Neural cell (in vitro differentiated cells): ENCODE data around the gene DNAH5. TPM values are rescaled to one million over a fixed set of nuclear protein-coding genes. Genes with fewer than 3 reads are reported as not detected.
"Not testable (repeated sequence)": the region's sequence is repeated elsewhere in the genome, so short reads cannot be mapped to it uniquely, and the experiment has no call there.

Source experiments
- H2AFZ ChIP-seq: fragments of 200-600, 300-800 bp; sonication (generic), shearing (Covaris generic); 2 replicates; pipeline ENCODE4 v1.6.0; 2014; ENCODE audit warnings: low read depth, mild to moderate bottlenecking, antibody characterized with exemption, low read length, moderate library complexity
- H3F3A ChIP-seq: fragments of 200-600 bp; shearing (Covaris generic); 2 replicates; pipeline ENCODE4 v1.6.1; 2016; ENCODE audit warnings: mild to moderate bottlenecking, moderate library complexity, mixed read lengths, antibody characterized with exemption, low read length; ENCODE audit not compliant: insufficient read depth, poor library complexity, severe bottlenecking
- H3K27ac ChIP-seq: fragments of 200-600, 300-800 bp; sonication (generic), shearing (Covaris generic); 2 replicates; pipeline ENCODE4 v1.5.1; 2014; ENCODE audit warnings: mild to moderate bottlenecking, low read length, moderate library complexity
- H3K27me3 ChIP-seq: fragments of 300-800, 200-600 bp; sonication (generic), shearing (Covaris generic); 2 replicates; pipeline ENCODE4 v1.6.0; 2014; ENCODE audit warnings: mild to moderate bottlenecking, low read depth, low read length, moderate library complexity; ENCODE audit not compliant: insufficient read depth
- H3K36me3 ChIP-seq: fragments of 300-800, 200-600 bp; sonication (generic), shearing (Covaris generic); 2 replicates; pipeline ENCODE4 v1.5.1; 2014; ENCODE audit warnings: mild to moderate bottlenecking, antibody characterized with exemption, low read length, moderate library complexity; ENCODE audit not compliant: insufficient read depth
- H3K4me2 ChIP-seq: fragments of 300-800, 200-600 bp; sonication (generic), shearing (Covaris generic); 2 replicates; pipeline ENCODE4 v1.6.0; 2014; ENCODE audit warnings: mild to moderate bottlenecking, low read length
- H3K4me3 ChIP-seq: fragments of 300-800, 200-600 bp; sonication (generic), shearing (Covaris generic); 2 replicates; pipeline ENCODE4 v1.5.1; 2014; ENCODE audit warnings: mild to moderate bottlenecking, low read length, moderate library complexity
- H3K79me2 ChIP-seq: fragments of 200-600 bp; shearing (Covaris generic); replicated peaks from 2 replicates; pipeline ENCODE4 v1.6.0; 2014; ENCODE audit warnings: mild to moderate bottlenecking, low read length, moderate library complexity; ENCODE audit not compliant: insufficient read depth
- H3K9ac ChIP-seq: fragments of 300-800, 200-600 bp; sonication (generic), shearing (Covaris generic); 2 replicates; pipeline ENCODE4 v1.6.1; 2016; ENCODE audit warnings: mild to moderate bottlenecking, low read length, mixed read lengths
- H3K9me2 ChIP-seq: fragments of 200-600 bp; shearing (Covaris generic); 2 replicates; pipeline ENCODE4 v1.6.1; 2016; ENCODE audit warnings: mild to moderate bottlenecking, low read length, mixed read lengths; ENCODE audit not compliant: insufficient read depth
- H3K9me3 ChIP-seq: fragments of 200-600, 300-800 bp; sonication (generic), shearing (Covaris generic); 2 replicates; pipeline ENCODE4 v1.6.1; 2016; ENCODE audit warnings: mild to moderate bottlenecking, mixed run types, low read length, moderate library complexity, mixed read lengths
- H4K20me1 ChIP-seq: fragments of 200-600 bp; shearing (Covaris generic); 2 replicates; pipeline ENCODE4 v1.6.1; 2016; ENCODE audit warnings: mild to moderate bottlenecking, mixed run types; ENCODE audit not compliant: insufficient read depth
- CTCF ChIP-seq: fragments of 450-650 bp; IDR thresholded peaks from 2 replicates; pipeline ENCODE4 v1.5.1; 2014; ENCODE audit warnings: antibody characterized with exemption, mild to moderate bottlenecking, moderate library complexity; ENCODE audit not compliant: poor library complexity, severe bottlenecking
- EP300 ChIP-seq: fragments of 450-650 bp; conservative IDR thresholded peaks from 2 replicates; pipeline ENCODE4 v1.6.1; 2014; ENCODE audit warnings: antibody characterized with exemption, mild to moderate bottlenecking, moderate library complexity; ENCODE audit not compliant: poor library complexity, severe bottlenecking
- EZH2 ChIP-seq: fragments of 200-600, 300-800 bp; shearing (Covaris generic), sonication (generic); IDR thresholded peaks from 2 replicates; pipeline ENCODE4 v1.6.1; 2014; ENCODE audit warnings: antibody characterized with exemption, low read length, borderline replicate concordance, mild to moderate bottlenecking; ENCODE audit not compliant: insufficient read depth, poor library complexity, severe bottlenecking
- MXI1 ChIP-seq: fragments of 450-650 bp; conservative IDR thresholded peaks from 2 replicates; pipeline ENCODE4 v1.6.1; 2014; ENCODE audit warnings: antibody characterized with exemption, mild to moderate bottlenecking; ENCODE audit not compliant: poor library complexity, severe bottlenecking
- POLR2AphosphoS5 ChIP-seq: IDR thresholded peaks from 2 replicates; pipeline ENCODE4 v1.6.1; 2012
- RAD21 ChIP-seq: fragments of 450-650 bp; conservative IDR thresholded peaks from 2 replicates; pipeline ENCODE4 v1.6.1; 2014; ENCODE audit warnings: antibody characterized with exemption, mild to moderate bottlenecking, moderate library complexity
- REST ChIP-seq: IDR thresholded peaks from 2 replicates; pipeline ENCODE4 v1.6.1; 2012; ENCODE audit warnings: borderline replicate concordance
- SMC3 ChIP-seq: fragments of 450-650 bp; conservative IDR thresholded peaks from 2 replicates; pipeline ENCODE4 v1.6.1; 2014; ENCODE audit warnings: antibody characterized with exemption, mild to moderate bottlenecking, moderate library complexity; ENCODE audit not compliant: poor library complexity
- TAF1 ChIP-seq: IDR thresholded peaks from 2 replicates; pipeline ENCODE4 v1.6.1; 2012; ENCODE audit warnings: low read depth
- polyA plus RNA-seq: library from polyadenylated mRNA; depleted of rRNA; stranded (reverse); fragments of >200 nt; gene quantifications from 2 replicates; pipeline ENCODE4 v1.2.3, GENCODE V29; 2014

DNAH5 gene
- polyA plus RNA-seq, 1 donor from 2014 or later: 12.8 TPM

GRCh38 chr5:13987843-13988464 is 43.5 kb upstream of the DNAH5 start:
- Histone ChIP-seq H3K4me2 (no peak overlapping the region), H3K4me3 (no peak overlapping the region), H3K9ac (no peak overlapping the region), H4K20me1 (no peaks in the 10 kb centered on the region), H3K27ac (no peak overlapping the region), H3F3A (no peaks in the 10 kb centered on the region), H3K9me3 (peaks cover 2% of the 10 kb centered on the region), H3K79me2 (no peaks in the 10 kb centered on the region), H2AFZ (no peak overlapping the region), H3K9me2 (no peaks in the 10 kb centered on the region), H3K36me3 (no peaks in the 10 kb centered on the region), H3K27me3 (no peaks in the 10 kb centered on the region)
- TF ChIP-seq CTCF (peak; percentile 93), RAD21 (peak; percentile 96), EP300 (no peak), POLR2AphosphoS5 (no peak), MXI1 (no peak), TAF1 (no peak), EZH2 (no peak), SMC3 (peak; percentile 95), REST (no peak)

DNA sequence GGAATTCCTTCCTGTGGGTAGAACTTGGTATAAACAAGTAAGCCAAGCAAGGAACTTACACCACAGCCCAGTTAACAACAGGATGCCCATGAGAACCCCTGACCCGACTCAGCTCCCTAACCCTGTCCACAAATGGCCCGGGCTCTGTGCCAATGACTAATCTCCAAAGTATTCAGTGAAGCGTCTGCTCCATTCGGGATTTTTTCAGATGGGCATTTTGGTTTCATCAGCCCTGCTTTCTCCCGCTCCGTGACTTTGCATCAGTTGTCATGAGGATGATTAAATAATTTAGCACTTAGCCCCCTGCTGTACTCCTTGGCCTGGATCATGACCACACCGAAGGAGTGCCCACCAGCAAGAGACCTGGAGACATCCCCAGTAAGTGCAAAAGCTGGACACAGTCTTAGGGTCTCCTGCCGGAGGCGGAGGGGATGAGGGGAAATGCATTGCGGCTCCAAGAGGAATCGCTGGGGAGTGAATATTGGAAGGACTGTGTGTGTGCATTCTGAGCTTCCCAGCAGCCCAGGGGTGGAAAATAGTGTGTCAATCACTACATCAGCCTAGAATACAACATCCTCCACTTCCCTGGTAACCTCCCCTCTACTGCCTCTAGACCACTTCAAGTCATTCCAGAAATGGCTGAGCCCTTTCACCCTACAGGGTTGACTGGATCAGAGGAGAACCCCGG is 41.4 kb upstream of the DNAH5 start:
- Histone ChIP-seq H4K20me1 (no peaks in the 10 kb centered on the region), H3K9me3 (peaks cover 3% of the 10 kb centered on the region), H3K4me3 (no peak overlapping the region), H3F3A (no peaks in the 10 kb centered on the region), H3K9me2 (no peaks in the 10 kb centered on the region), H3K79me2 (no peaks in the 10 kb centered on the region), H3K4me2 (no peak overlapping the region), H3K27ac (no peak overlapping the region), H3K36me3 (no peaks in the 10 kb centered on the region), H3K27me3 (no peaks in the 10 kb centered on the region), H2AFZ (no peak overlapping the region), H3K9ac (no peak overlapping the region)
- TF ChIP-seq TAF1 (no peak), EZH2 (no peak), RAD21 (no peak), POLR2AphosphoS5 (no peak), EP300 (no peak), MXI1 (no peak), CTCF (no peak), SMC3 (no peak), REST (no peak)

DNA sequence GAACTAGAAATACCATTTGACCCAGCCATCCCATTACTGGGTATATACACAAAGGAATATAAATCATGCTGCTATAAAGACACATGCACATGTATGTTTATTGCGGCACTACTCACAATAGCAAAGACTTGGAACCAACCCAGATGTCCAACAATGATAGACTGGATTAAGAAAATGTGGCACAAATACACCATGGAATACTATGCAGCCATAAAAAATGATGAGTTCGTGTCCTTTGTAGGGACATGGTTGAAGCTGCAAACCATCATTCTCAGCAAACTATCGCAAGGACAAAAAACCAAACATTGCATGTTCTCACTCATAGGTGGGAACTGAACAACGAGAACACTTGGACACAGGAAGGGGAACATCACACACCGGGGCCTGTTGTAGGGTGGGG is 40.4 kb upstream of the DNAH5 start:
- not testable (repeated sequence) for H3K4me2 ChIP-seq, H3K9ac ChIP-seq, H3K9me2 ChIP-seq, H4K20me1 ChIP-seq, H3F3A ChIP-seq, H3K27ac ChIP-seq, H3K79me2 ChIP-seq, H3K4me3 ChIP-seq, H2AFZ ChIP-seq, H3K36me3 ChIP-seq, H3K9me3 ChIP-seq, H3K27me3 ChIP-seq
